CD4-positive, CD25-positive, alpha-beta regulatory T cell (primary cell): Measurements from ENCODE around the gene SH2B3. TPM values are rescaled to one million over a fixed set of nuclear protein-coding genes. Genes with fewer than 3 reads are reported as not detected.
A peak's percentile ranks its signal among the peaks of the same experiment; 100 is the strongest.
"Not testable (repeated sequence)": the region's sequence is repeated elsewhere in the genome, so short reads cannot be mapped to it uniquely, and the experiment has no call there.

Source experiments
- ATAC-seq, 2 donors: fragments of 150-1000 bp; cut with Tn5 transposase; one replicate each; pipeline ENCODE4 v1.10.0; 2021; ENCODE audit warnings: low read depth in 2 of 2, moderate number of reproducible peaks in 2 of 2, moderate library complexity in 1 of 2
- DNase-seq, 3 donors: peaks; one replicate each; pipeline versions ENCODE4 v3.0.0 to v3.0.0-alpha.2; 2012 to 2022; ENCODE audit warnings: mixed read lengths in 1 of 3
- H3K27ac ChIP-seq: one replicate; pipeline ENCODE4 v1.7.0; 2013; ENCODE audit warnings: mild to moderate bottlenecking, low read length; ENCODE audit not compliant: insufficient read depth, poor library complexity, severe bottlenecking
- H3K27me3 ChIP-seq: one replicate; pipeline ENCODE4 v1.7.0; 2013; ENCODE audit warnings: low read length; ENCODE audit not compliant: control insufficient read depth, insufficient read depth
- H3K36me3 ChIP-seq: one replicate; pipeline ENCODE4 v1.7.0; 2013; ENCODE audit warnings: mild to moderate bottlenecking, low read length, moderate library complexity; ENCODE audit not compliant: control insufficient read depth, insufficient read depth
- H3K4me1 ChIP-seq: 2 replicates; pipeline ENCODE4 v1.7.0; 2013; ENCODE audit warnings: mild to moderate bottlenecking, low read length; ENCODE audit not compliant: insufficient read depth, control insufficient read depth, poor library complexity, severe bottlenecking
- H3K4me3 ChIP-seq: one replicate; pipeline ENCODE4 v1.7.0; 2013; ENCODE audit warnings: low read depth, mild to moderate bottlenecking, low read length, moderate library complexity
- H3K9me3 ChIP-seq, 2 experiments: 1 replicate in 1 of 2; 2 replicates in 1 of 2; pipeline ENCODE4 v1.7.0; 2013; ENCODE audit warnings: low read length in 2 of 2, mild to moderate bottlenecking in 1 of 2, moderate library complexity in 1 of 2; ENCODE audit not compliant: control insufficient read depth in 2 of 2
- H3K27ac Mint-ChIP-seq, 3 donors: one replicate each; pipeline ENCODE4 v1.8.0; 2020 to 2022; ENCODE audit warnings: mild to moderate bottlenecking in 3 of 3, mixed read lengths in 3 of 3, moderate library complexity in 2 of 3
- H3K27me3 Mint-ChIP-seq: one replicate; pipeline ENCODE4 v1.8.0; 2022; ENCODE audit warnings: mild to moderate bottlenecking, mixed read lengths
- H3K36me3 Mint-ChIP-seq: one replicate; pipeline ENCODE4 v1.8.0; 2020; ENCODE audit warnings: mixed read lengths
- H3K4me1 Mint-ChIP-seq, 4 donors: one replicate each; pipeline ENCODE4 v1.8.0; 2020 to 2022; ENCODE audit warnings: mixed read lengths in 4 of 4, mild to moderate bottlenecking in 1 of 4
- H3K4me3 Mint-ChIP-seq, 4 donors: one replicate each; pipeline ENCODE4 v1.8.0; 2020 to 2022; ENCODE audit warnings: mild to moderate bottlenecking in 4 of 4, mixed read lengths in 4 of 4, moderate library complexity in 3 of 4
- H3K9me3 Mint-ChIP-seq, 7 donors: one replicate each; pipeline ENCODE4 v1.8.0; 2020 to 2022; ENCODE audit warnings: mixed read lengths in 7 of 7, mild to moderate bottlenecking in 3 of 7, moderate library complexity in 2 of 7
- polyA plus RNA-seq, 4 donors: library from polyadenylated mRNA; unstranded; fragments of 300-500 nt; fragmentation: Illumina TruSeq; gene quantifications; one replicate each; pipeline ENCODE4 v1.2.3, GENCODE V29; 2021
- total RNA-seq: library from RNA; stranded (reverse); gene quantifications from one replicate; pipeline ENCODE4 v1.2.3, GENCODE V29; 2022

SH2B3 gene
- total and polyA plus RNA-seq, 5 donors from 2014 or later, result 1.6 to 25.7 (median 3.9) TPM

DNA sequence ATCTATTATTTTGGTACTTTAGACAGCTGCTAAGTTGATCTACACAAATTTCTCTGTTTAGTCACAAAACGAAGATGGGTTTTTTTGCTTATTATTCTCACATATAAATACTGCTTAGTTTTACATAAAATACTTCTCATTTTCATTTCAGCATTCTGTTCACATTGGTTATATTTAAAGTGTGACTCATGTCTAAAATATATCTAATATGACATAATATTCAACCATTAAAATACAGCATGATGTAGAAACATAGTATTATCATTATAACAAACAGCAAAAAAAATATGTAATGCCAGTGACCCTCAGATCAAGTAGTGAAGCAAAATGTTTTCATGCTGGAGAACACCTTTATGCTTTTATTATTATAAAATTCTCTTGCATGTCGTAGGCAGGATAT is 63.7 kb downstream of the SH2B3 start:
- Histone ChIP-seq H3K4me3 (no peak overlapping the region), H3K9me3 (no peaks in the 10 kb centered on the region), H3K27ac (no peak overlapping the region), H3K36me3 (peaks cover 34% of the 10 kb centered on the region), H3K27me3 (no peaks in the 10 kb centered on the region), H3K4me1 (no peaks in the 10 kb centered on the region)
- H3K36me3 Mint-ChIP-seq, result peaks cover 21% of the 10 kb centered on the region
- H3K27ac Mint-ChIP-seq, result no peak overlapping the region
- H3K9me3 Mint-ChIP-seq, result no peaks in the 10 kb centered on the region
- H3K27me3 Mint-ChIP-seq, result no peaks in the 10 kb centered on the region
- no peak overlapping the region for H3K4me3 Mint-ChIP-seq
- no peak for DNase-seq
- peaks cover 4 to 16% (median 10%) of the 10 kb centered on the region in 4 donors for H3K4me1 Mint-ChIP-seq
- no peak for ATAC-seq

DNA sequence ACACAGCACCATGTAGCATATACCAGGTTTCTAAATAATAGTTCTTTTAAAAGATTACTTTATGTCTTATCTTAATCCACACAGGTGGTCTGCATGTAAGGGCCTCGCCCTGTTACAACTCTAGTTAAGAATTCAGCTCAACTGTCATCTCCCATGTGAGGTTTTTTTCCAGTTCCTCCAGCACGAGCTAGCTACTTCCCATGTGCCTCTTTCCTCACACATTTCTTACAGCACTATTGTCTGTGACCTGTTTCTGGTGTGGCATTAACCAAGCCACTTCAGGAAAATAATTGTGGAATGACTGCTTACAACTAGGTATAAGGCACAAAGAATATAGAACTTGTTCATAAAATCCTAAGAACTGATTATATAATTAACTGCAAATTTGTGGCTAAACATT is 65.5 kb downstream of the SH2B3 start:
- Mint-ChIP-seq H3K36me3 (peaks cover 29% of the 10 kb centered on the region), H3K27ac (peak overlapping the region in 1 of 3 donors; percentile 38), H3K9me3 (no peaks in the 10 kb centered on the region), H3K4me1 (peaks cover 4 to 16% (median 10%) of the 10 kb centered on the region in 4 donors), H3K4me3 (no peak overlapping the region), H3K27me3 (no peaks in the 10 kb centered on the region)
- H3K36me3 ChIP-seq, result peaks cover 34% of the 10 kb centered on the region
- ATAC-seq, result no peak
- no peak overlapping the region for H3K4me3 ChIP-seq
- DNase-seq, result no peak
- no peaks in the 10 kb centered on the region for H3K27me3 ChIP-seq
- H3K27ac ChIP-seq, result no peak overlapping the region
- H3K4me1 ChIP-seq, result no peaks in the 10 kb centered on the region
- no peaks in the 10 kb centered on the region for H3K9me3 ChIP-seq

DNA sequence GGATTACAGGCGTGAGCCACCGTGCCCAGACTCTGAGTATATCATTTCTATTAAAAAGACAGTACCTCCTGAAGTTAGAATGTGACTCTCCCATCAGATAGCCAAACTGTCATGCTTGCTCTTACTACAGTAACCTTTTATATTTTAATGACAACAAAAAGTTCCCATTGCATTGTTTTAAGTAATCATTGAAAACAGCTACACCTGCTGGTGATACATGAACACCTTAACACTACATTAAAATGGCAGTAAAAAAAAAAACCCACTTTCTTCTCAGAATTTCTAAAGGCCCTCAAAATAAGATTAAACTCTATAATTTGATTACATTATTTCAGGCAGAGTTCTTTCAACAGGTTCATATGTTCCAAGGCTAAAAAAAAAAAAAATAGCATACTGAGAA is 76.7 kb downstream of the SH2B3 start:
- peaks cover 0 to 3% (median 0%) of the 10 kb centered on the region in 4 donors for H3K4me1 Mint-ChIP-seq
- Histone ChIP-seq H3K27me3 (no peaks in the 10 kb centered on the region), H3K36me3 (peaks cover 52% of the 10 kb centered on the region), H3K4me1 (no peaks in the 10 kb centered on the region), H3K27ac (no peak overlapping the region), H3K9me3 (no peaks in the 10 kb centered on the region), H3K4me3 (no peak overlapping the region)
- H3K27me3 Mint-ChIP-seq, result no peaks in the 10 kb centered on the region
- H3K4me3 Mint-ChIP-seq, result no peak overlapping the region
- peak in 2 of 3 donors; percentile 11 to 17 for DNase-seq
- H3K36me3 Mint-ChIP-seq, result peaks cover 31% of the 10 kb centered on the region
- peak overlapping the region in 1 of 3 donors; percentile 55 for H3K27ac Mint-ChIP-seq
- no peak for ATAC-seq
- H3K9me3 Mint-ChIP-seq, result no peaks in the 10 kb centered on the region

DNA sequence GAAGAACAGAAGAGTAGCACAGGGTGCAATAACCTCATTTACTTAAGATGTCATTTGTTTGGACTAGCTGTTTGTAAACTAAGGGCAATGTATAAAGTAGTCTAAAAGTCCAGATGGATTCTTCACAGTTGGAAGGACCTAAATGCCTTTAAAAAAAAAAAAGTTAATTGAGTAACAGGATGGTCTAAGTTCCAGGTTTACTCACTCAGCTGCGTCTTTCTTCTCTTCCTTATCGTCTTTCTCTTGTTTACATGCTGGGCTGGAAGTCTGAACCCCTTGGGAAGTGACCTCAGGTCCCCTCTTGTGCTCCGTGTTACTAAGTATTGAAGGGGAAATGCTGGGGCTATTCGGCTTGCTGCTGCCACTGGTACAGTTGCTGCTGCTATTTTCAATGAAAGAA is 82.5 kb downstream of the SH2B3 start:
- DNase-seq (no peak), ATAC-seq (no peak)
- H3K4me1 Mint-ChIP-seq, result no peaks in the 10 kb centered on the region
- peaks cover 62% of the 10 kb centered on the region for H3K36me3 ChIP-seq
- no peak overlapping the region for H3K4me3 ChIP-seq
- H3K9me3 ChIP-seq, result no peaks in the 10 kb centered on the region
- H3K9me3 Mint-ChIP-seq, result peaks cover 0 to 1% (median 0%) of the 10 kb centered on the region in 7 donors
- no peak overlapping the region for H3K27ac ChIP-seq
- no peak overlapping the region for H3K27ac Mint-ChIP-seq
- no peaks in the 10 kb centered on the region for H3K4me1 ChIP-seq
- peaks cover 35% of the 10 kb centered on the region for H3K36me3 Mint-ChIP-seq
- H3K27me3 Mint-ChIP-seq, result no peaks in the 10 kb centered on the region
- H3K27me3 ChIP-seq, result no peaks in the 10 kb centered on the region
- H3K4me3 Mint-ChIP-seq, result no peak overlapping the region

DNA sequence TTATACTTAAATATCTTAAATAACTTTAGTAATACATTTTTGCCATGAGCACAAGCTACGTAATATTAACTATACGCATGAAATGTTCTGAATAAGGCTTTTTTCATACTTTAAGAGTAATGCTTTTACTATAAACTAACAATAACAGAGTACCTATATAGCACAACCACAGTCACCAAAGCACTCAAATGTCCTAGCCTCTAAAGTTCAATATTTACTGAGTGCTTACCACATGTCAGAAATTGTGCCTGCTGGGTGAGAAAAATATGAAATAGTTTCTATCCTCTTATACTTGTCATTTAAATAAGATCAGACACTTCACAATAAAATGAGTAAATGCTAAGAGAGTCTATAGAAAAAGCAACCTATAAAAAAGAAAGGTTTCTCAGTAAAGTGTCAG is 83.1 kb downstream of the SH2B3 start:
- no peaks in the 10 kb centered on the region for H3K9me3 ChIP-seq
- H3K27me3 ChIP-seq, result no peaks in the 10 kb centered on the region
- H3K36me3 ChIP-seq, result peaks cover 62% of the 10 kb centered on the region
- peaks cover 35% of the 10 kb centered on the region for H3K36me3 Mint-ChIP-seq
- no peak overlapping the region for H3K4me3 ChIP-seq
- H3K27me3 Mint-ChIP-seq, result no peaks in the 10 kb centered on the region
- H3K4me1 Mint-ChIP-seq, result no peaks in the 10 kb centered on the region
- H3K4me3 Mint-ChIP-seq, result no peak overlapping the region
- no peak overlapping the region for H3K27ac ChIP-seq
- H3K27ac Mint-ChIP-seq, result no peak overlapping the region
- H3K4me1 ChIP-seq, result no peaks in the 10 kb centered on the region
- ATAC-seq, result no peak
- H3K9me3 Mint-ChIP-seq, result peaks cover 0 to 1% (median 0%) of the 10 kb centered on the region in 7 donors
- DNase-seq, result no peak

DNA sequence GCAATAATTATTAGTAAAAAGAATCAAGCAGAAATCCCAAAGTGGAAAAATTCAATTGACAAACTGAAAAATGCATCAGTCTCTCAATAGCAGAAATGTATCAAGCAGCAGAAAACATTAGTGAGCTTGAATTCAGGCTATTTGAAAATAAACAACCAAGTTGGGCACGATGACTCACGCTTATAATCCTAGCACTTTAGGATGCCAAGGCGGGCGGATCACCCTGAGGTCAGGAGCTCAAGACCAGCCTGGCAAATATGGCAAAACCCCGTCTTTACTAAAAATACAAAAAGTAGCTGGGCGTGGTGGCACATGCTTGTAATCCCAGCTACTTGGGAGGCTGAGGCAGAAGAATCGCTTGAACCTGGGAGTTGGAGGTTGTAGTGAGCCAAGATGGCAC is 87.3 kb downstream of the SH2B3 start:
- DNase-seq, H3K27me3 Mint-ChIP-seq: not testable (repeated sequence)
- peaks cover 38% of the 10 kb centered on the region for H3K36me3 Mint-ChIP-seq

DNA sequence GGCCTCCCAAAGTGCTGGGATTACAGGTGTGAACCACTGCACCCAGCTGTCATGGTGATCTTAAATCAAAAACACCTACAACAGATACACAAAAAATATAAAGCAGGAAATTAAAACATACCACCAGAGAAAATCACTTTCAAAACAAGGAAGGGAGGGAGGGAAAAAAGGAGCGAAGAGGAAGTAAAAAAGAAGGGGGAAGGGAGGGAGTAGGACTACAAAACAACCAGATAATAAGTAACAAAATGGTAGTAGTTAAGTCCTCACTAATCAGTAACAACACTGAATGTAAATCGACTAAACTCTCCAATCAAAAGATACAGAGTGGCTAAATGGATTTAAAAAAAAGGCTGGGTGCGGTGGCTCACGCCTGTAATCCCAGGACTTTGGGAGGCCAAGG is 89.0 kb downstream of the SH2B3 start:
- H3K36me3 ChIP-seq, result peaks cover 22% of the 10 kb centered on the region
- Mint-ChIP-seq H3K4me3 (no peak overlapping the region), H3K36me3 (peaks cover 42% of the 10 kb centered on the region), H3K4me1 (peaks cover 0 to 12% (median 0%) of the 10 kb centered on the region in 4 donors), H3K9me3 (no peaks in the 10 kb centered on the region), H3K27ac (no peak overlapping the region), H3K27me3 (no peaks in the 10 kb centered on the region)
- ATAC-seq (no peak), DNase-seq (no peak)
- no peak overlapping the region for H3K4me3 ChIP-seq
- no peaks in the 10 kb centered on the region for H3K9me3 ChIP-seq
- H3K27me3 ChIP-seq, result no peaks in the 10 kb centered on the region
- no peak overlapping the region for H3K27ac ChIP-seq
- no peaks in the 10 kb centered on the region for H3K4me1 ChIP-seq

More for the DNA sequence above, 87.3 kb downstream of the SH2B3 start:
- not testable (repeated sequence) for H3K9me3 Mint-ChIP-seq, H3K4me1 ChIP-seq, H3K9me3 ChIP-seq, H3K27ac Mint-ChIP-seq, H3K4me3 ChIP-seq, ATAC-seq, H3K27ac ChIP-seq, H3K27me3 ChIP-seq, H3K4me3 Mint-ChIP-seq
- H3K4me1 Mint-ChIP-seq, result peaks cover 0 to 12% (median 0%) of the 10 kb centered on the region in 4 donors
- peaks cover 32% of the 10 kb centered on the region for H3K36me3 ChIP-seq
